ENCODE results near the gene IFNB1. TPM values are rescaled to one million over a fixed set of nuclear protein-coding genes. Genes with fewer than 3 reads are reported as not detected.

IFNB1 gene
- total RNA-seq, 1 experiment from 2014 or later, result not detected

DNA sequence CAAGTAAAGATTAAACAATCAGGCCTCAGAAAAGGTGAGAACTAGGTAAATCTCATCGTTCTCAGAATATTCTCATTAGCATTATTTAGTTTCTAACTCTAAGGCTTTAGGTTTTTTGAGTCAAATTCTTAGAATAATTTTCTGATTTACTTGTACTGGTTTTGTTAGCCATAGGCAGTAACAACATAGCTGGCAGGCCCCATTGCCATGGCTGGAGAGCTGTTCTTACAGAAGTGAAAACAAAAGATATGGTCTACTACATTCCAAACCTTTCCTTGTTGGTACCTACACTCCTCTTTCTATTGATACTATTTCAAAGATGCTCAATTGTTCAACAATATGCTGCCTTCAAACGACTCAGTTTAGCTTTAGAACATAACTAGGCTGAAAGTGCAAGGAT lies 36.6 kb upstream of the IFNB1 start:
- Mint-ChIP-seq H3K4me1 (no peaks in the 10 kb centered on the region), H3K4me3 (no peak overlapping the region)
- H2BK20ac ChIP-seq (ENCODE audit: low read depth, low read length, poor library complexity, severe bottlenecking), result no peak overlapping the region

More for the DNA sequence above, 36.6 kb upstream of the IFNB1 start:
- Histone ChIP-seq H2AFZ (ENCODE audit: low read length) (no peak overlapping the region), H3K23ac (ENCODE audit: insufficient read length, low read depth, low read length) (no peak overlapping the region), H3K27ac (ENCODE audit: insufficient read length, low read depth, low read length) (no peak overlapping the region), H3K18ac (ENCODE audit: insufficient read length, low read depth, low read length) (no peak overlapping the region), H3K56ac (ENCODE audit: insufficient read length, low read depth, low read length) (no peak overlapping the region), H3K27me3 (ENCODE audit: insufficient read depth, low read length) (no peaks in the 10 kb centered on the region), H3K9ac (ENCODE audit: extremely low read depth, insufficient read length, low read length) (no peak overlapping the region), H3K9me3 (ENCODE audit: control insufficient read depth, low read depth, low read length) (no peaks in the 10 kb centered on the region), H3T11ph (ENCODE audit: low read length) (no peak overlapping the region), H3K79me2 (ENCODE audit: insufficient read depth, low read length) (no peaks in the 10 kb centered on the region), H3K23me2 (ENCODE audit: insufficient read length, low read depth, low read length, poor library complexity, severe bottlenecking) (no peaks in the 10 kb centered on the region), H4K20me1 (ENCODE audit: control insufficient read depth, insufficient read depth, insufficient read length) (no peaks in the 10 kb centered on the region), H3K14ac (ENCODE audit: insufficient read depth, low read length) (no peak overlapping the region), H2BK5ac (ENCODE audit: insufficient read length, low read length) (no peak overlapping the region), H4K8ac (replicated peaks; ENCODE audit: insufficient read length, low read depth, low read length) (no peak overlapping the region), H2AK5ac (ENCODE audit: insufficient read length, low read length) (no peak overlapping the region), H4K5ac (ENCODE audit: insufficient read length, low read depth, low read length) (no peak overlapping the region), H3K4me2 (ENCODE audit: insufficient read depth, insufficient read length, low read length) (no peak overlapping the region), H3K4ac (ENCODE audit: low read depth, low read length) (no peak overlapping the region), H2BK120ac (ENCODE audit: low read depth, low read length, poor library complexity, severe bottlenecking) (no peak overlapping the region), H3K79me1 (ENCODE audit: insufficient read depth, low read depth, low read length, poor library complexity, severe bottlenecking) (no peaks in the 10 kb centered on the region), H3K4me1 (ENCODE audit: insufficient read depth, low read length) (no peaks in the 10 kb centered on the region), H2BK15ac (ENCODE audit: low read depth, low read length) (no peak overlapping the region), H2BK12ac (ENCODE audit: insufficient read length, low read depth, low read length) (no peak overlapping the region), H4K91ac (ENCODE audit: insufficient read length, low read depth, low read length) (no peak overlapping the region)
- DNase-seq, result no peak
- no peak overlapping the region for H3K27ac Mint-ChIP-seq
- H3K36me3 Mint-ChIP-seq (ENCODE audit: insufficient read depth in 1 of 3, low read depth in 3 of 3), result no peaks in the 10 kb centered on the region
- H3K9me3 Mint-ChIP-seq, result no peaks in the 10 kb centered on the region
- WGBS (ENCODE audit: extremely low coverage, insufficient read length, low lambda C conversion rate), result no CpG with 5 or more reads among the region's 2 CpGs
- TF ChIP-seq, protein P1, sequence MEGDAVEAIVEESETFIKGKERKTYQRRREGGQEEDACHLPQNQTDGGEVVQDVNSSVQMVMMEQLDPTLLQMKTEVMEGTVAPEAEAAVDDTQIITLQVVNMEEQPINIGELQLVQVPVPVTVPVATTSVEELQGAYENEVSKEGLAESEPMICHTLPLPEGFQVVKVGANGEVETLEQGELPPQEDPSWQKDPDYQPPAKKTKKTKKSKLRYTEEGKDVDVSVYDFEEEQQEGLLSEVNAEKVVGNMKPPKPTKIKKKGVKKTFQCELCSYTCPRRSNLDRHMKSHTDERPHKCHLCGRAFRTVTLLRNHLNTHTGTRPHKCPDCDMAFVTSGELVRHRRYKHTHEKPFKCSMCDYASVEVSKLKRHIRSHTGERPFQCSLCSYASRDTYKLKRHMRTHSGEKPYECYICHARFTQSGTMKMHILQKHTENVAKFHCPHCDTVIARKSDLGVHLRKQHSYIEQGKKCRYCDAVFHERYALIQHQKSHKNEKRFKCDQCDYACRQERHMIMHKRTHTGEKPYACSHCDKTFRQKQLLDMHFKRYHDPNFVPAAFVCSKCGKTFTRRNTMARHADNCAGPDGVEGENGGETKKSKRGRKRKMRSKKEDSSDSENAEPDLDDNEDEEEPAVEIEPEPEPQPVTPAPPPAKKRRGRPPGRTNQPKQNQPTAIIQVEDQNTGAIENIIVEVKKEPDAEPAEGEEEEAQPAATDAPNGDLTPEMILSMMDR (conservative IDR thresholded peaks at IDR 0.05), result no peak
- no peaks in the 10 kb centered on the region for H3K27me3 Mint-ChIP-seq (ENCODE audit: low read depth)

Measured in H9 (cell line).